DMS153 treated with DMSO at 0.1 percent for 48 hours (cell line): ENCODE results near the gene ANKS1B.

Source experiments
- DNase-seq: peaks from one replicate; lab custom pipeline; 2025; ENCODE audit not compliant: unreplicated experiment; lab: John Stamatoyannopoulos, UW

Gene ANKS1B

GRCh38 chr12:99092100-99092851 is 892.5 kb downstream of the ANKS1B start:
- DNase-seq, result no peak

- no peak for DNase-seq
These were observed 897.5 kb downstream of the ANKS1B start for GRCh38 chr12:99087278-99087677.

GRCh38 chr12:99079811-99080210 is 904.9 kb downstream of the ANKS1B start:
- DNase-seq, result no peak

GRCh38 chr12:99068993-99069747 is 915.6 kb downstream of the ANKS1B start:
- no peak for DNase-seq

GRCh38 chr12:99067171-99067785 is 917.5 kb downstream of the ANKS1B start:
- no peak for DNase-seq

- DNase-seq, result no peak
These were observed 918.0 kb downstream of the ANKS1B start for GRCh38 chr12:99066726-99067125.

GRCh38 chr12:99063182-99063581 is 921.6 kb downstream of the ANKS1B start:
- no peak for DNase-seq

- DNase-seq, result no peak
These were observed 924.8 kb downstream of the ANKS1B start for GRCh38 chr12:99059824-99060511.

- no peak for DNase-seq
These were observed 927.1 kb downstream of the ANKS1B start for GRCh38 chr12:99057670-99058069.

GRCh38 chr12:99056186-99056585 is 928.5 kb downstream of the ANKS1B start:
- DNase-seq, result no peak

- no peak for DNase-seq
These were observed 929.4 kb downstream of the ANKS1B start for GRCh38 chr12:99055299-99055698.

GRCh38 chr12:99054601-99055128 is 930.1 kb downstream of the ANKS1B start:
- DNase-seq, result no peak

GRCh38 chr12:99053616-99054362 is 930.9 kb downstream of the ANKS1B start:
- DNase-seq, result no peak

- no peak for DNase-seq
These were observed 935.0 kb downstream of the ANKS1B start for GRCh38 chr12:99049774-99050173.

- no peak for DNase-seq
These were observed 939.6 kb downstream of the ANKS1B start for GRCh38 chr12:99045158-99045557.

GRCh38 chr12:99043319-99043914 is 941.3 kb downstream of the ANKS1B start:
- no peak for DNase-seq

- no peak for DNase-seq
These were observed 942.5 kb downstream of the ANKS1B start for GRCh38 chr12:99042226-99042625.

GRCh38 chr12:99039367-99040120 is 945.2 kb downstream of the ANKS1B start:
- no peak for DNase-seq

- DNase-seq, result no peak
These were observed 948.2 kb downstream of the ANKS1B start for GRCh38 chr12:99036566-99036965.
